Keratinocyte (primary cell): Measurements from ENCODE around the gene CLEC4C. TPM values are rescaled to one million over a fixed set of nuclear protein-coding genes. Genes with fewer than 3 reads are reported as not detected.
"Not testable (repeated sequence)": the region's sequence is repeated elsewhere in the genome, so short reads cannot be mapped to it uniquely, and the experiment has no call there.

Experiments
- DNase-seq: peaks from one replicate; pipeline ENCODE4 v3.0.0-alpha.2; 2011; ENCODE audit warnings: low read depth, missing footprints, low spot score
- FAIRE-seq: peaks from 2 replicates; lab custom pipeline; 2011; peaks lifted over from hg19 to GRCh38; lab: Jason Lieb, UNC
- H2AFZ ChIP-seq: 2 replicates; pipeline ENCODE4 v1.6.0; 2012; ENCODE audit warnings: low read length, control low read depth, inconsistent platforms; ENCODE audit not compliant: control insufficient read depth
- H3K27ac ChIP-seq: 2 replicates; pipeline ENCODE4 v1.5.1; 2011; ENCODE audit warnings: low read length; ENCODE audit not compliant: control insufficient read depth, insufficient read depth
- H3K27me3 ChIP-seq: 3 replicates; pipeline ENCODE4 v1.6.0; 2011; ENCODE audit warnings: low read length; ENCODE audit not compliant: control insufficient read depth, insufficient read depth; ENCODE audit errors: extremely low read depth
- H3K36me3 ChIP-seq, 2 experiments: 2 replicates in 1 of 2; 3 replicates in 1 of 2; pipeline ENCODE4 v1.5.1; 2011; ENCODE audit warnings: low read length in 2 of 2, mild to moderate bottlenecking in 1 of 2; ENCODE audit not compliant: control insufficient read depth in 2 of 2, insufficient read depth in 2 of 2; ENCODE audit errors: extremely low read depth in 1 of 2
- H3K4me1 ChIP-seq: 3 replicates; pipeline ENCODE4 v1.5.1; 2011; ENCODE audit warnings: low read length; ENCODE audit not compliant: control insufficient read depth, insufficient read depth; ENCODE audit errors: extremely low read depth
- H3K4me2 ChIP-seq: 3 replicates; pipeline ENCODE4 v1.6.0; 2011; ENCODE audit warnings: low read depth, low read length; ENCODE audit not compliant: control insufficient read depth, insufficient read depth; ENCODE audit errors: extremely low read depth
- H3K4me3 ChIP-seq, 3 experiments: fragments of 200-600 bp in 1 of 3; sonication (generic) in 1 of 3; 2 replicates in 2 of 3; 3 replicates in 1 of 3; pipeline ENCODE4 v1.5.1; 2011 to 2016; ENCODE audit warnings: low read length in 3 of 3, mild to moderate bottlenecking in 3 of 3, control low read depth in 2 of 3, inconsistent platforms in 1 of 3, low read depth in 1 of 3, mixed read lengths in 1 of 3, mixed run types in 1 of 3, moderate library complexity in 1 of 3; ENCODE audit not compliant: control insufficient read depth in 2 of 3, insufficient read depth in 2 of 3; ENCODE audit errors: extremely low read depth in 1 of 3
- H3K79me2 ChIP-seq: 2 replicates; pipeline ENCODE4 v1.6.0; 2012; ENCODE audit warnings: low read length; ENCODE audit not compliant: control insufficient read depth, insufficient read depth
- H3K9ac ChIP-seq: 3 replicates; pipeline ENCODE4 v1.6.0; 2011; ENCODE audit warnings: low read length; ENCODE audit not compliant: control insufficient read depth, insufficient read depth; ENCODE audit errors: extremely low read depth
- H3K9me1 ChIP-seq: 3 replicates; pipeline ENCODE4 v1.6.0; 2011; ENCODE audit warnings: low read length; ENCODE audit not compliant: control insufficient read depth, insufficient read depth; ENCODE audit errors: extremely low read depth
- H3K9me3 ChIP-seq: 2 replicates; pipeline ENCODE4 v1.5.1; 2012; ENCODE audit warnings: low read depth, low read length; ENCODE audit not compliant: control insufficient read depth
- H4K20me1 ChIP-seq: 3 replicates; pipeline ENCODE4 v1.6.0; 2011; ENCODE audit warnings: low read length; ENCODE audit not compliant: control insufficient read depth, insufficient read depth; ENCODE audit errors: extremely low read depth
- CTCF ChIP-seq, 3 experiments: IDR thresholded peaks in 1 of 3; conservative IDR thresholded peaks in 1 of 3; optimal IDR thresholded peaks in 1 of 3; 2 replicates in 2 of 3; 3 replicates in 1 of 3; pipeline versions ENCODE3 to v1.5.1; 2011; ENCODE audit warnings: low read length in 3 of 3, mild to moderate bottlenecking in 3 of 3, moderate library complexity in 2 of 3, control low read depth in 1 of 3, inconsistent platforms in 1 of 3; ENCODE audit not compliant: insufficient read depth in 2 of 3; ENCODE audit errors: extremely low read depth in 1 of 3
- EZH2 ChIP-seq: IDR thresholded peaks from one replicate; pipeline ENCODE4 v1.6.1; 2012; ENCODE audit warnings: inconsistent platforms, mild to moderate bottlenecking, low read length, moderate library complexity
- dilution Hi-C: fragments of 300-500 bp; cut with MboI; formaldehyde crosslinking; loops from one replicate; pipeline ENCODE4 v1.7.0; 2020; ENCODE audit warnings: low sequenced_read_pairs; ENCODE audit not compliant: extremely low pct_ligation_motif_present
- polyA plus RNA-seq, 5 experiments: library from polyadenylated mRNA; depleted of rRNA in 3 of 5; stranded (reverse) in 3 of 5; stranded (forward) in 1 of 5; unstranded in 1 of 5; fragments of >200 nt; gene quantifications; 1 replicate in 1 of 5; 2 replicates in 3 of 5; 3 replicates in 1 of 5; pipeline versions ENCODE4 v1.2.1 to v1.2.3, GENCODE V29; 2011 to 2012; ENCODE audit warnings: missing spikeins in 2 of 5, low read depth in 1 of 5, low replicate concordance in 1 of 5

CLEC4C gene
- polyA plus RNA-seq, 1 donor (not counting 4 experiments of a cell fraction or from before 2014, with no cell fraction given) = not detected

DNA sequence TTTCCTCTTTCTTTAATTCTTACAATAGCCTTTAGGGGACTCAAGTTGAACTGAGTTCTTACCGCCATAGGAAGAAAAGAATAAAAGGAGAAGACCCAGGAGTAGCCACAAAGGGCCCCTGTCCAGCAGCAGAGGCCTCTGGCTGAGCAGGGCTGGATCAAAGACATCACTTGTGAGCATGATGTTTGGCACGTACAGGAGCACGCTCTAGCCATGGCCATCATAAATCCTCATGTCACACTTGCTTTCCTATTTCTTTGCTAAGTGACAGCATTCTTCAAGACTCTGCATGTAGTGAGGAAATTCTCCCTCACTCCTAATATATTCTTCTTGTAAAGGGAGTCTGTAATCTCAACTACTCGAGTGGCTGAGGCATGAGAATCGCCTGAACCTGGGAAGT is 15.7 kb downstream of the CLEC4C start:
- no peaks in the 10 kb centered on the region for H3K36me3 ChIP-seq
- no peaks in the 10 kb centered on the region for H3K9me3 ChIP-seq
- H3K4me2 ChIP-seq = no peak overlapping the region
- H3K4me1 ChIP-seq = no peaks in the 10 kb centered on the region
- H4K20me1 ChIP-seq = no peaks in the 10 kb centered on the region
- no peaks in the 10 kb centered on the region for H3K79me2 ChIP-seq
- H3K27ac ChIP-seq = no peak overlapping the region
- DNase-seq (no peak), FAIRE-seq (no peak)
- dilution Hi-C loops = no loop called here
- H3K4me3 ChIP-seq = no peak overlapping the region
- no peak overlapping the region for H3K9ac ChIP-seq
- TF ChIP-seq CTCF (optimal IDR thresholded peaks at IDR 0.05 in 1 of 3, IDR thresholded peaks at IDR 0.05 in 1 of 3, conservative IDR thresholded peaks at IDR 0.05 in 1 of 3; ENCODE audit: extremely low read depth in 1 of 3, insufficient read depth in 2 of 3, low read length in 3 of 3) (no peak), EZH2 (no peak)
- no peaks in the 10 kb centered on the region for H3K27me3 ChIP-seq
- no peak overlapping the region for H2AFZ ChIP-seq
- H3K9me1 ChIP-seq = no peaks in the 10 kb centered on the region

- FAIRE-seq, H3K9me1 ChIP-seq, H3K79me2 ChIP-seq, DNase-seq, H3K9ac ChIP-seq, H4K20me1 ChIP-seq, H3K4me2 ChIP-seq, dilution Hi-C loops, H2AFZ ChIP-seq, H3K9me3 ChIP-seq, H3K36me3 ChIP-seq, H3K4me1 ChIP-seq, H3K27ac ChIP-seq, H3K27me3 ChIP-seq, H3K4me3 ChIP-seq: not testable (repeated sequence)
Measured at GRCh38 chr12:7730984-7731383, 16.2 kb downstream of the CLEC4C start.

GRCh38 chr12:7729746-7730145 is 17.4 kb downstream of the CLEC4C start:
- DNase-seq (no peak), FAIRE-seq (no peak)
- TF ChIP-seq EZH2 (no peak), CTCF (optimal IDR thresholded peaks at IDR 0.05 in 1 of 3, IDR thresholded peaks at IDR 0.05 in 1 of 3, conservative IDR thresholded peaks at IDR 0.05 in 1 of 3; ENCODE audit: extremely low read depth in 1 of 3, insufficient read depth in 2 of 3, low read length in 3 of 3) (no peak)
- dilution Hi-C loops = no loop called here
- H3K79me2 ChIP-seq = no peaks in the 10 kb centered on the region
- H3K9me3 ChIP-seq = no peaks in the 10 kb centered on the region
- H3K4me1 ChIP-seq = no peaks in the 10 kb centered on the region
- no peaks in the 10 kb centered on the region for H3K27me3 ChIP-seq
- no peak overlapping the region for H2AFZ ChIP-seq
- no peaks in the 10 kb centered on the region for H4K20me1 ChIP-seq
- no peaks in the 10 kb centered on the region for H3K36me3 ChIP-seq
- H3K4me3 ChIP-seq = no peak overlapping the region
- no peak overlapping the region for H3K27ac ChIP-seq
- H3K9ac ChIP-seq = no peak overlapping the region
- H3K4me2 ChIP-seq = no peak overlapping the region
- H3K9me1 ChIP-seq = no peaks in the 10 kb centered on the region
